HG02943 (cell line): ENCODE measurements around the gene ZFHX3.

Experiments used
- ATAC-seq: cut with Tn5 transposase; IDR thresholded peaks from one replicate; pipeline ENCODE4 v1.9.1; 2021; ENCODE audit warnings: mild to moderate bottlenecking, low read depth, moderate library complexity; ENCODE audit not compliant: unreplicated experiment

ZFHX3 gene

DNA sequence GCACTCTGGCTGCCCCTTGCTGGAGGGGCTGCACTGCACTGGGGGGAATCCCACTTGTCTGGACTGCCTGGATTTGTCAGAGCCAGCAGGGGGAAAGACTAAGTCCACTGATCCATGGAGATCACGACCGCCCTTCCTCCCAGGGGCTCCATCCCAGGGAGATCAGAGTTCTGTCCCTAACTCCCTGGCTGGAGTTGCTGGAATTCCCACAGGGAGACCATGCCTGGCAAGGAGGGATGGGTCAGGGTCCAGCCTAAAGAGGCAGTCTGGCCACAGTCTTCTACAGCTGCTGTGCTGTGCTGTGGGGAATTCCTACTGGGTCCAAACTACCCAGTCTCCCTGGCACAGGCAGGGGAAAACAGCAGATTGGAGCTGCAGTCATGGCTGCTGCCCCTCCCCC lies 311.9 kb downstream of the ZFHX3 start:
- ATAC-seq: no peak
